Adrenal gland (tissue), 12 donors: ENCODE results near the gene FXYD4. TPM values are rescaled to one million over a fixed set of nuclear protein-coding genes. Genes with fewer than 3 reads are reported as not detected.
"Not testable (repeated sequence)": the region's sequence is repeated elsewhere in the genome, so short reads cannot be mapped to it uniquely, and the experiment has no call there.

Source experiments
- DNase-seq, 7 donors: peaks; one replicate each; pipeline ENCODE4 v3.0.0-alpha.2; 2019 to 2020
- H3K27ac ChIP-seq, 5 donors: fragments of 200-600 bp; sonication (generic) in 4 of 5; 1 replicate in 3 of 5; 2 replicates in 2 of 5; pipeline versions ENCODE4 v1.5.1 to v1.8.0; 2016 to 2020; ENCODE audit warnings: mild to moderate bottlenecking in 1 of 5
- H3K27me3 ChIP-seq: fragments of 200-600 bp; 2 replicates; pipeline ENCODE4 v1.8.0; 2021
- H3K36me3 ChIP-seq, 2 donors: fragments of 200-600 bp; replicated peaks in 1 of 2; 1 replicate in 1 of 2; 2 replicates in 1 of 2; pipeline versions ENCODE4 v1.5.1 to v1.8.0; 2018 to 2022
- H3K4me1 ChIP-seq, 2 donors: fragments of 200-600 bp; replicated peaks in 1 of 2; 1 replicate in 1 of 2; 2 replicates in 1 of 2; pipeline versions ENCODE4 v1.5.1 to v1.8.0; 2018 to 2021
- H3K4me3 ChIP-seq, 4 donors: fragments of 200-600 bp; sonication (generic) in 3 of 4; one replicate each; pipeline ENCODE4 v1.5.1; 2016 to 2018
- H3K9me3 ChIP-seq, 3 donors: fragments of 200-600 bp; sonication (generic) in 1 of 3; replicated peaks in 1 of 3; 1 replicate in 2 of 3; 2 replicates in 1 of 3; pipeline versions ENCODE4 v1.5.1 to v1.8.0; 2016 to 2021
- CTCF ChIP-seq, 6 experiments: fragments of 450-650 bp in 4 of 6; fragments of 200-600 bp in 2 of 6; sonication (generic) in 1 of 6; IDR thresholded peaks; 1 replicate in 5 of 6; 2 replicates in 1 of 6; pipeline versions ENCODE4 v1.5.1 to v1.8.0; 2016 to 2021; ENCODE audit warnings: antibody characterized with exemption in 6 of 6, mild to moderate bottlenecking in 2 of 6, moderate library complexity in 1 of 6
- POLR2A ChIP-seq, 2 donors: fragments of 450-650 bp; IDR thresholded peaks; one replicate each; pipeline ENCODE4 v1.6.1; 2017; ENCODE audit warnings: antibody characterized with exemption in 2 of 2, mild to moderate bottlenecking in 2 of 2, moderate library complexity in 1 of 2
- WGBS, 4 donors: extraction: QIAGEN DNeasy Blood & Tissue Kit in 2 of 4; methylation state at CpG; one replicate each; pipeline versions ENCODE4 v1.1.5 to v1.1.7; 2013 to 2017; 5-methylcytosine and 5-hydroxymethylcytosine counted together
- intact Hi-C, 2 donors: fragments of 100-400 bp; cut with DNase I; formaldehyde crosslinking; loops; one replicate each; pipeline versions ENCODE4 v1.14.1 to v1.15.0; 2022 to 2023
- polyA plus RNA-seq, 3 donors: library from polyadenylated mRNA; stranded (reverse); fragments of 200-250 nt in 2 of 3; fragments of 350-450 nt in 1 of 3; fragmentation: Illumina TruSeq in 1 of 3; extraction: RNeasy Lipid Tissue Mini Kit (QIAGEN cat#74804) in 1 of 3; gene quantifications; one replicate each; pipeline ENCODE4 v1.2.3, GENCODE V29; 2013 to 2014
- total RNA-seq, 9 donors: library from RNA; depleted of rRNA in 4 of 9; stranded (reverse); fragments of >200 nt in 4 of 9; fragments of 120-200 nt in 1 of 9; fragmentation: NEBNext Ultra II Directional in 1 of 9; extraction: Animal tissue kit (Norgen Biotek cat#: 25700) in 1 of 9; gene quantifications; one replicate each; pipeline versions ENCODE4 v1.1.0 to v1.2.4, GENCODE V29; 2013 to 2023
- donor health status: healthy with polysubstance abuse.
- donor health status: Bipolar disorder and iron deficiency.
- donor health status: DM: yes; HTN: yes; CAD: no.
- donor health status: DM: no; HTN: no; CAD: no.
- donor health status: DM: no; HTN: no; CAD: no.
- donor health status: DM: yes; HTN: yes; CAD: no.

FXYD4 gene
- total and polyA plus RNA-seq, 12 donors: 0.86 TPM; not detected in 11

GRCh38 chr10:43333653-43334052 lies 37.8 kb upstream of the FXYD4 start:
- Histone ChIP-seq H3K4me1 (no peaks in the 10 kb centered on the region), H3K4me3 (no peak overlapping the region), H3K27me3 (no peaks in the 10 kb centered on the region), H3K36me3 (no peaks in the 10 kb centered on the region), H3K27ac (no peak overlapping the region), H3K9me3 (no peaks in the 10 kb centered on the region)
- WGBS, 4 donors: 80 to 95% (median 92%) methylated on average over 3 of the region's 3 CpGs
- no peak for TF ChIP-seq POLR2A (IDR thresholded peaks at IDR 0.05)
- no peak for TF ChIP-seq CTCF (IDR thresholded peaks at IDR 0.05)
- DNase-seq: no peak
- intact Hi-C loops: no loop called here

GRCh38 chr10:43336061-43336460 lies 35.4 kb upstream of the FXYD4 start:
- TF ChIP-seq POLR2A (IDR thresholded peaks at IDR 0.05): no peak
- no peak for TF ChIP-seq CTCF (IDR thresholded peaks at IDR 0.05)
- Histone ChIP-seq H3K36me3 (no peaks in the 10 kb centered on the region), H3K4me1 (no peaks in the 10 kb centered on the region), H3K27ac (no peak overlapping the region), H3K9me3 (no peaks in the 10 kb centered on the region), H3K27me3 (no peaks in the 10 kb centered on the region), H3K4me3 (no peak overlapping the region)
- DNase-seq: no peak
- WGBS, 4 donors: 71 to 90% (median 83%) methylated on average over 3 of the region's 3 CpGs
- intact Hi-C loops: no loop called here

GRCh38 chr10:43336641-43337318 lies 34.7 kb upstream of the FXYD4 start:
- TF ChIP-seq CTCF (IDR thresholded peaks at IDR 0.05) (no peak), POLR2A (IDR thresholded peaks at IDR 0.05) (no peak)
- 60 to 86% (median 78%) methylated on average over 7 to 9 of the region's 9 CpGs for WGBS, 4 donors
- no peaks in the 10 kb centered on the region for H3K4me1 ChIP-seq
- no peaks in the 10 kb centered on the region for H3K27me3 ChIP-seq
- H3K36me3 ChIP-seq: no peaks in the 10 kb centered on the region
- DNase-seq: no peak
- H3K27ac ChIP-seq: no peak overlapping the region
- intact Hi-C loops: no loop called here
- no peaks in the 10 kb centered on the region for H3K9me3 ChIP-seq
- no peak overlapping the region for H3K4me3 ChIP-seq

GRCh38 chr10:43337536-43337935 lies 33.9 kb upstream of the FXYD4 start:
- H3K4me1 ChIP-seq, H3K4me3 ChIP-seq, H3K9me3 ChIP-seq, H3K27me3 ChIP-seq, H3K36me3 ChIP-seq, DNase-seq, intact Hi-C loops, H3K27ac ChIP-seq: not testable (repeated sequence)
- WGBS, 4 donors: 48 to 67% (median 55%) methylated on average over 6 to 9 of the region's 9 CpGs

- no peak for DNase-seq
- TF ChIP-seq POLR2A (IDR thresholded peaks at IDR 0.05) (no peak), CTCF (IDR thresholded peaks at IDR 0.05) (no peak)
- H3K27me3 ChIP-seq: no peaks in the 10 kb centered on the region
- no peak overlapping the region for H3K4me3 ChIP-seq
- no peaks in the 10 kb centered on the region for H3K4me1 ChIP-seq
- WGBS, 4 donors: 75 to 85% (median 80%) methylated on average over 5 to 12 of the region's 12 CpGs
- no peak overlapping the region for H3K27ac ChIP-seq
- no peaks in the 10 kb centered on the region for H3K9me3 ChIP-seq
- intact Hi-C loops: no loop called here
- no peaks in the 10 kb centered on the region for H3K36me3 ChIP-seq
These were observed 33.3 kb upstream of the FXYD4 start for GRCh38 chr10:43338117-43338516.
